Vagina (tissue), 2 donors: ENCODE data around the gene HELB. TPM values are rescaled to one million over a fixed set of nuclear protein-coding genes. Genes with fewer than 3 reads are reported as not detected.

ENCODE experiments used
- DNase-seq, 2 donors: peaks; one replicate each; pipeline ENCODE4 v3.0.0-alpha.2; 2017; ENCODE audit errors: extremely low spot score in 2 of 2
- H3K27ac ChIP-seq: fragments of 200-600 bp; sonication (generic); one replicate; pipeline ENCODE4 v1.5.1; 2019
- H3K27me3 ChIP-seq: fragments of 200-600 bp; sonication (generic); one replicate; pipeline ENCODE4 v1.5.1; 2019
- H3K36me3 ChIP-seq, 2 donors: fragments of 200-600 bp; sonication (generic); one replicate each; pipeline ENCODE4 v1.5.1; 2017 to 2019
- H3K4me1 ChIP-seq: fragments of 200-600 bp; sonication (generic); one replicate; pipeline ENCODE4 v1.5.1; 2019
- H3K4me3 ChIP-seq, 2 donors: fragments of 200-600 bp; sonication (generic); 1 replicate in 1 of 2; 2 replicates in 1 of 2; pipeline ENCODE4 v1.5.1; 2016 to 2019
- H3K9me3 ChIP-seq: fragments of 200-600 bp; sonication (generic); one replicate; pipeline ENCODE4 v1.5.1; 2019
- POLR2A ChIP-seq, 2 donors: fragments of 450-650 bp; IDR thresholded peaks; one replicate each; pipeline ENCODE4 v1.6.1; 2017; ENCODE audit warnings: antibody characterized with exemption in 2 of 2, mild to moderate bottlenecking in 2 of 2, moderate library complexity in 2 of 2
- POLR2AphosphoS5 ChIP-seq, 2 donors: sonication (generic); formaldehyde crosslinking; IDR thresholded peaks; one replicate each; pipeline ENCODE4 v1.9.0; 2017; ENCODE audit warnings: antibody characterized with exemption in 2 of 2, mild to moderate bottlenecking in 2 of 2, low read depth in 1 of 2; ENCODE audit not compliant: insufficient read depth in 1 of 2
- intact Hi-C: fragments of 100-400 bp; cut with DNase I; formaldehyde crosslinking; loops from one replicate; pipeline ENCODE4 v1.15.1; 2023
- total RNA-seq: library from RNA; depleted of rRNA; stranded (reverse); fragments of >200 nt; gene quantifications from one replicate; pipeline ENCODE4 v1.2.3, GENCODE V29; 2016
- TF ChIP-seq, protein P1 (sequence below), 3 experiments: fragments of 450-650 bp in 2 of 3; fragments of 200-600 bp in 1 of 3; sonication (generic) in 1 of 3; IDR thresholded peaks; one replicate each; pipeline ENCODE4 v1.5.1; 2017 to 2019; ENCODE audit warnings: antibody characterized with exemption in 3 of 3, mild to moderate bottlenecking in 2 of 3, moderate library complexity in 2 of 3

Gene HELB
- total RNA-seq, 1 donor from 2014 or later, result 5.2 TPM

DNA sequence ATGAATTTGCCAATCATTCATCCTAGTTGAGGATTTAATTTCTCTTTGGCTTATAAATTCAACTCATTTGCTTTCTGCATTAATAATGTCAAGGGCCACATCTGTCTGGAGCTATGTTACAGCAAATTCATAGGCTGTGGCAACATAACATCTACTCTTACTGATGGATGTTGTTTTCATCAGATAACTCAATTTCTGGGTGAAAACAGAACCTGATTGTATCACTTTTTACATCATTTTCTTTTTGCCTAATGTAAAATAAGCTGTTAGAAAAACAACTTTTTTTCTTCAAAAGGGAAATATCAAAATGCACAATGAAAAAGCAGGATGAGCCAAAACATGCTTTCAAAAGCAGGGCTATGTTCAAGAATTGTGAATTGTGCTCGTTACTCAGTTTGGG is 73.3 kb downstream of the HELB start:
- TF ChIP-seq, protein P1, sequence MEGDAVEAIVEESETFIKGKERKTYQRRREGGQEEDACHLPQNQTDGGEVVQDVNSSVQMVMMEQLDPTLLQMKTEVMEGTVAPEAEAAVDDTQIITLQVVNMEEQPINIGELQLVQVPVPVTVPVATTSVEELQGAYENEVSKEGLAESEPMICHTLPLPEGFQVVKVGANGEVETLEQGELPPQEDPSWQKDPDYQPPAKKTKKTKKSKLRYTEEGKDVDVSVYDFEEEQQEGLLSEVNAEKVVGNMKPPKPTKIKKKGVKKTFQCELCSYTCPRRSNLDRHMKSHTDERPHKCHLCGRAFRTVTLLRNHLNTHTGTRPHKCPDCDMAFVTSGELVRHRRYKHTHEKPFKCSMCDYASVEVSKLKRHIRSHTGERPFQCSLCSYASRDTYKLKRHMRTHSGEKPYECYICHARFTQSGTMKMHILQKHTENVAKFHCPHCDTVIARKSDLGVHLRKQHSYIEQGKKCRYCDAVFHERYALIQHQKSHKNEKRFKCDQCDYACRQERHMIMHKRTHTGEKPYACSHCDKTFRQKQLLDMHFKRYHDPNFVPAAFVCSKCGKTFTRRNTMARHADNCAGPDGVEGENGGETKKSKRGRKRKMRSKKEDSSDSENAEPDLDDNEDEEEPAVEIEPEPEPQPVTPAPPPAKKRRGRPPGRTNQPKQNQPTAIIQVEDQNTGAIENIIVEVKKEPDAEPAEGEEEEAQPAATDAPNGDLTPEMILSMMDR (IDR thresholded peaks at IDR 0.05), result no peak
- no peak for TF ChIP-seq POLR2AphosphoS5 (IDR thresholded peaks at IDR 0.05; ENCODE audit: insufficient read depth in 1 of 2, low read depth in 1 of 2)
- no peak for TF ChIP-seq POLR2A (IDR thresholded peaks at IDR 0.05)
- H3K9me3 ChIP-seq, result no peaks in the 10 kb centered on the region
- H3K36me3 ChIP-seq, result no peaks in the 10 kb centered on the region

DNA sequence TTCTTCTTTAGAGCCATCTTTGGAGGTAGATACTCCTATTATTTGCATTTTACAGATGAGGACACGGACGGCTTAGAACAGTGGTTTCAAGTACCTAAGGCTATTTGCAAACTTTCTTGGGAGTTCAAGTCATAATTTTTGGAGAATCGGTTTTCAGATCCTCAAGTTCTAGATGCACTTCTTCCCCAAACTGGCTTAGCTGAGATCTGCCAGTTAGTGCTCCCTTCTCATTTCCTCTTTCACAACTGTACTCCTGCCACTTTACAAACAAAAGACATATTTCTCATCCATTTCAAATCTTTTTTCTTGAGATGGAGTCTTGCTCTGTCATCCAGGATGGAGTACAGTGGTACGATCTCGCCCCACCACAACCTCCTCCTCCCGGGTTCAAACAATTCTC is 77.3 kb downstream of the HELB start:
- Histone ChIP-seq H3K27ac (no peak overlapping the region), H3K9me3 (no peaks in the 10 kb centered on the region), H3K4me1 (no peaks in the 10 kb centered on the region), H3K27me3 (no peaks in the 10 kb centered on the region), H3K4me3 (no peak overlapping the region), H3K36me3 (no peaks in the 10 kb centered on the region)
- no peak for DNase-seq
- no peak for TF ChIP-seq POLR2A (IDR thresholded peaks at IDR 0.05)
- no peak for TF ChIP-seq POLR2AphosphoS5 (IDR thresholded peaks at IDR 0.05; ENCODE audit: insufficient read depth in 1 of 2, low read depth in 1 of 2)
- TF ChIP-seq, protein P1 (IDR thresholded peaks at IDR 0.05), result no peak
- intact Hi-C loops, result no loop called here

More for the DNA sequence above, 73.3 kb downstream of the HELB start:
- intact Hi-C loops, result no loop called here
- Histone ChIP-seq H3K27ac (no peak overlapping the region), H3K4me1 (no peaks in the 10 kb centered on the region), H3K27me3 (no peaks in the 10 kb centered on the region), H3K4me3 (no peak overlapping the region)
- no peak for DNase-seq

DNA sequence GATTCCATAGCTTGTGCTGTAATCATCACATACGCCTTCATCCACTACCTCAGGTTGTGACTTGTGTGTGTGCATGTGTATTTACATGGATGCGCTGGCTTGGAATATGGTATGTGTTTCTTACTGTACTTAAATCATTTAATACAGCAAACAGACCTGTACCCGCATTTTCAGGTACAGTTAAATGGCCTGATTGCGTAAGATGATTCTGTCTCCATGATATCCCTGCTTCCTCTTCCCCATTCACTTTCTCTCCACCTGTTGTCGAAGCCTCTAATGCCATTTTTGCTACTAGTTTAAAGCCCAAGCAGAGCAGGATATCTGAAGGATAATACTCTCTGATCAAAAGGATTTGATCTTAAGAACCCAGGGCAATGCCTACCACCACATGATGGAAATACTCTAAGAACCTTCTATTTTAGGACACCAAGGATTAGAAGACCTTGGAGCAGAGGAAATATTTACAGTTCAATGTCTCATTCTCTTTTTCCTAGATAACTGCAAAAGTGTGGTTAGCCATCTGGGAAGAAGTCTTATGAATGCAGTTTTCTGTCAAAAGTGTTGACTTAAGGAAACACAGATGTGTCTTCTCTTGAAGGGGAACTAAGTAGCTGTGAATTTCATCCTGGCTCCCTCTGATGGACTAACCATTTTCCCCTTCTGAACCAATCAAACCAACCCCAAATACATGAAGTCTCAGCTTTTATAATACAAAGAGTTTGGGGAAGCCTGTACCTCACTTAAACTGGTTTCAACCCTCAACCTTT is 78.7 kb downstream of the HELB start:
- no peaks in the 10 kb centered on the region for H3K4me1 ChIP-seq
- H3K36me3 ChIP-seq, result no peaks in the 10 kb centered on the region
- no peak overlapping the region for H3K27ac ChIP-seq
- H3K4me3 ChIP-seq, result no peak overlapping the region
- no peaks in the 10 kb centered on the region for H3K9me3 ChIP-seq
- no peak for DNase-seq
- intact Hi-C loops, result no loop called here
- no peaks in the 10 kb centered on the region for H3K27me3 ChIP-seq
- no peak for TF ChIP-seq POLR2AphosphoS5 (IDR thresholded peaks at IDR 0.05; ENCODE audit: insufficient read depth in 1 of 2, low read depth in 1 of 2)
- TF ChIP-seq POLR2A (IDR thresholded peaks at IDR 0.05), result no peak
- TF ChIP-seq, protein P1 (IDR thresholded peaks at IDR 0.05), result no peak

DNA sequence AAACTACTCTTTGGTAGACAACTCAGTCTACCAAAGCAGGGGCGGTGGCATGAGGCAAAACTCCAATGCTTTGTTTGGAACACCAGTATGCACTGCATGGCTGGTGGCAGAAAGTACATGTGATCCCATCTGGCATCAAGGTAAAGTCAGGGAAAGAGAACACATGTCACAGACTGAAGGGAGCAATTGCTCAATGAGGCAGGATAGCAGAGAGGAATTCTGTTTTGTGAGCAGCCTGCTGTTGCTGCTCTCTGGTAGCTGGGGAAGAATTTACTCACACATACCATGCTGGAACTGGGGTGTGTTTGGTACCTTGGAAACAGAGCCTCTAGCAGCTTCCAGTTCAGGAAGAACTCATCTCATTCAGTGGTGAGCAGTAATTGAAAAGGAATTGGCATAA is 84.8 kb downstream of the HELB start:
- intact Hi-C loops, result no loop called here
- TF ChIP-seq POLR2AphosphoS5 (IDR thresholded peaks at IDR 0.05; ENCODE audit: insufficient read depth in 1 of 2, low read depth in 1 of 2) (no peak), POLR2A (IDR thresholded peaks at IDR 0.05) (no peak)
- TF ChIP-seq, protein P1 (IDR thresholded peaks at IDR 0.05), result no peak

More for the DNA sequence above, 84.8 kb downstream of the HELB start:
- DNase-seq, result no peak
- no peaks in the 10 kb centered on the region for H3K36me3 ChIP-seq
- no peaks in the 10 kb centered on the region for H3K4me1 ChIP-seq
- H3K4me3 ChIP-seq, result no peak overlapping the region
- H3K27me3 ChIP-seq, result no peaks in the 10 kb centered on the region
- H3K27ac ChIP-seq, result no peak overlapping the region
- no peaks in the 10 kb centered on the region for H3K9me3 ChIP-seq

Other genes starting within 250 kb of the HELB start
- gene LLPH, start 171.7 kb upstream of the HELB start, total RNA-seq, result 3.9 TPM
- gene TMBIM4, start 132.5 kb upstream of the HELB start, total RNA-seq, result 98.7 TPM
- 23.1 TPM for gene IRAK3, start 113.3 kb upstream of the HELB start, total RNA-seq